Loucy (cell line): ENCODE data around the gene VDAC2.

Experiments used
- H2AFZ ChIP-seq: fragments of 200-600 bp; sonication (generic); 2 replicates; pipeline ENCODE4 v1.6.0; 2016; ENCODE audit warnings: antibody characterized with exemption, mild to moderate bottlenecking, low read length, moderate library complexity
- H3F3A ChIP-seq: fragments of 200-600 bp; 2 replicates; pipeline ENCODE4 v1.6.0; 2016; ENCODE audit warnings: antibody characterized with exemption, low read depth, mild to moderate bottlenecking
- H3K27me3 ChIP-seq: fragments of 200-600 bp; sonication (generic); 2 replicates; pipeline ENCODE4 v1.6.1; 2014; ENCODE audit warnings: low read length, mild to moderate bottlenecking; ENCODE audit not compliant: insufficient read depth, poor library complexity, severe bottlenecking
- H3K36me3 ChIP-seq: fragments of 200-600 bp; sonication (generic); 2 replicates; pipeline ENCODE4 v1.6.1; 2016; ENCODE audit warnings: low read length; ENCODE audit not compliant: insufficient read depth
- H3K4me1 ChIP-seq: fragments of 200-600 bp; sonication (generic); 2 replicates; pipeline ENCODE4 v1.5.1; 2014; ENCODE audit warnings: low read length, mild to moderate bottlenecking; ENCODE audit not compliant: insufficient read depth, poor library complexity, severe bottlenecking
- H3K4me2 ChIP-seq: fragments of 200-600 bp; sonication (generic); 2 replicates; pipeline ENCODE4 v1.6.0; 2014; ENCODE audit warnings: antibody characterized with exemption, low read length, low read depth, mild to moderate bottlenecking; ENCODE audit not compliant: poor library complexity, severe bottlenecking
- H3K4me3 ChIP-seq: fragments of 200-600 bp; sonication (generic); 2 replicates; pipeline ENCODE4 v1.5.1; 2014; ENCODE audit warnings: low read length, mild to moderate bottlenecking, mixed read lengths; ENCODE audit not compliant: poor library complexity, severe bottlenecking
- H3K79me2 ChIP-seq: fragments of 200-600 bp; sonication (generic); 2 replicates; pipeline ENCODE4 v1.6.1; 2014; ENCODE audit warnings: low read length; ENCODE audit not compliant: insufficient read depth
- H3K9ac ChIP-seq: fragments of 200-600 bp; sonication (generic); 2 replicates; pipeline ENCODE4 v1.6.0; 2014; ENCODE audit warnings: mild to moderate bottlenecking, low read depth, low read length, moderate library complexity; ENCODE audit not compliant: poor library complexity, severe bottlenecking
- H3K9me2 ChIP-seq: fragments of 200-600 bp; sonication (generic); replicated peaks from 2 replicates; pipeline ENCODE4 v1.6.1; 2016; ENCODE audit warnings: low read depth, low read length, mixed read lengths
- H3K9me3 ChIP-seq: fragments of 200-600 bp; sonication (generic); 2 replicates; pipeline ENCODE4 v1.6.1; 2014; ENCODE audit warnings: mild to moderate bottlenecking, antibody characterized with exemption, low read length, low read depth; ENCODE audit not compliant: insufficient read depth
- H4K20me1 ChIP-seq: fragments of 200-600 bp; sonication (generic); 2 replicates; pipeline ENCODE4 v1.6.0; 2014; ENCODE audit warnings: antibody characterized with exemption, low read length, mild to moderate bottlenecking; ENCODE audit not compliant: insufficient read depth, poor library complexity, severe bottlenecking
- CTCF ChIP-seq: fragments of 200-600 bp; sonication (generic); conservative IDR thresholded peaks from 2 replicates; pipeline ENCODE4 v1.5.1; 2014; ENCODE audit warnings: mild to moderate bottlenecking, antibody characterized with exemption, low read length
- EZH2phosphoT487 ChIP-seq: fragments of 200-600 bp; IDR thresholded peaks from 2 replicates; pipeline ENCODE4 v1.6.1; 2018; ENCODE audit warnings: antibody characterized with exemption, mild to moderate bottlenecking, moderate library complexity, borderline replicate concordance

VDAC2 gene

GRCh38 chr10:75207079-75207856, 3.3 kb upstream of the VDAC2 start:
- peaks cover 13% of the 10 kb centered on the region for H3K4me1 ChIP-seq

GRCh38 chr10:75207857-75208144, 2.8 kb upstream of the VDAC2 start:
- no peak for TF ChIP-seq CTCF
- no peak overlapping the region for H3K9ac ChIP-seq
- peaks cover 22% of the 10 kb centered on the region for H3K79me2 ChIP-seq
- H3K9me3 ChIP-seq, result no peaks in the 10 kb centered on the region
- no peak overlapping the region for H2AFZ ChIP-seq
- H3K4me2 ChIP-seq, result no peak overlapping the region
- no peaks in the 10 kb centered on the region for H3K9me2 ChIP-seq
- H3K36me3 ChIP-seq, result 0 out of 2 replicates have a peak, but pooled peaks cover under 1% of the 10 kb centered on the region
- H3K4me3 ChIP-seq, result no peak overlapping the region
- peaks cover 5% of the 10 kb centered on the region for H3K27me3 ChIP-seq
- H4K20me1 ChIP-seq, result peaks cover 20% of the 10 kb centered on the region
- H3K4me1 ChIP-seq, result peaks cover 19% of the 10 kb centered on the region
- H3F3A ChIP-seq, result peaks cover 3% of the 10 kb centered on the region; the same call in 1 of the 2 replicates

More at GRCh38 chr10:75207079-75207856, 3.3 kb upstream of the VDAC2 start:
- peaks cover 3% of the 10 kb centered on the region; the same call in 1 of the 2 replicates for H3F3A ChIP-seq
- no peaks in the 10 kb centered on the region for H3K36me3 ChIP-seq
- no peak overlapping the region for H3K9ac ChIP-seq
- no peak overlapping the region for H3K4me2 ChIP-seq
- no peak for TF ChIP-seq CTCF
- TF ChIP-seq EZH2phosphoT487, result no peak
- H3K9me3 ChIP-seq, result no peaks in the 10 kb centered on the region
- H3K4me3 ChIP-seq, result no peak overlapping the region
- H4K20me1 ChIP-seq, result peaks cover 14% of the 10 kb centered on the region
- H3K79me2 ChIP-seq, result peaks cover 17% of the 10 kb centered on the region
- H3K27me3 ChIP-seq, result peaks cover 5% of the 10 kb centered on the region
- H3K9me2 ChIP-seq, result no peaks in the 10 kb centered on the region
- H2AFZ ChIP-seq, result no peak overlapping the region

DNA sequence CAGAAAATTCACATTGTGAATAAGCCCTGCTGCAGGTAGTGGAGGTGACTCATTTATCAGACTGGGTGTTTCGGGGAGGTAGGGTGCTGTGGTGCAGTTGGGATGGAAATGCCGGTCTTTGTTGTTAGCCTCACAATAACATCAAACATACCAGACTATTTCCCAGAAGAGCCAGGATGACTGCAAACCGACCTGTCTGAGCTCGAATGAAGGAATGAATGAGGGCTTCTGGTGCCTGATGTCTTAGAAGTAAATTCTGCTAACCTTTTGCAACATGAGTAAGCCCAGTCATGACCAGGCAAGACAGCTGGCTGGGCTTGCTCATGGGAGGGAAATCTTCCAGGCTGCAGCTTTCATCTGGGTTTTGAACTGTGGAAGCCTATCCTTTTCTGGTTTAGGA, 2.4 kb upstream of the VDAC2 start:
- Histone ChIP-seq H3F3A (peaks cover 3% of the 10 kb centered on the region; the same call in 1 of the 2 replicates), H3K36me3 (peaks cover 4% of the 10 kb centered on the region; the same call in 1 of the 2 replicates), H3K27me3 (peaks cover 5% of the 10 kb centered on the region), H3K9me3 (no peaks in the 10 kb centered on the region), H3K4me1 (peaks cover 22% of the 10 kb centered on the region), H4K20me1 (peaks cover 23% of the 10 kb centered on the region), H3K9me2 (no peaks in the 10 kb centered on the region), H3K4me2 (no peak overlapping the region), H3K4me3 (no peak overlapping the region), H2AFZ (no peak overlapping the region), H3K9ac (no peak overlapping the region), H3K79me2 (peaks cover 26% of the 10 kb centered on the region)
- TF ChIP-seq CTCF, result no peak
- no peak for TF ChIP-seq EZH2phosphoT487
